ENCODE measurements around the gene IZUMO2.
"Not testable (repeated sequence)": the region's sequence is repeated elsewhere in the genome, so short reads cannot be mapped to it uniquely, and the experiment has no call there.

Gene IZUMO2

GRCh38 chr19:50135856-50136602 is 27.1 kb downstream of the IZUMO2 start:
- DNase-seq (ENCODE audit: low read depth): not testable (repeated sequence)

- not testable (repeated sequence) for DNase-seq (ENCODE audit: low read depth)
Measured at GRCh38 chr19:50134777-50135719, 28.0 kb downstream of the IZUMO2 start.

- not testable (repeated sequence) for DNase-seq (ENCODE audit: low read depth)
Measured at GRCh38 chr19:50133518-50134492, 29.3 kb downstream of the IZUMO2 start.

GRCh38 chr19:50104012-50104411 is 59.1 kb downstream of the IZUMO2 start:
- DNase-seq (ENCODE audit: low read depth): not testable (repeated sequence)

GRCh38 chr19:50103405-50103804 is 59.7 kb downstream of the IZUMO2 start:
- not testable (repeated sequence) for DNase-seq (ENCODE audit: low read depth)
